ENCODE results near the gene SMAD4.

SMAD4 gene

DNA sequence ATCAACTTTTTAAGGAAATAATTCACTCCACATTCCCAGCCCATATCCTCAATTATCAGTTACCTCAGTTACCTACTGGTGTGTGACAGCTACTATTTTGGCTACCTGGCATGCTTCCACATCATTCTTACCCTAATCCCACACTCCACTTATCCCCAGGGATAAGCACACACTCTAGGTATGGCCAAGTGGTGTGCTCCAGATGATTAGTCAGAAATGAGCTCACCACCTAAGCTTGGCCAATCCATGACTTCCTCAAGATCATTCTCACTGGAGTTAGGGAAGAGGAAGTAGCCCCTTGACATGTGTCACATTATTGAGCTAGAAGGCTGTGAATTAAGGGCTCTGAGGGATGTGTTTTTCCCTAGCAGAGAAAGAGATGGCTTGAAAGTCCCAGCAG, 20.9 kb upstream of the SMAD4 start:
- H3K9me3 Mint-ChIP-seq: no peaks in the 10 kb centered on the region
- ATAC-seq (ENCODE audit: low read depth) (no peak), DNase-seq (ENCODE audit: low spot score in 2 of 2) (no peak)
- peaks cover 3% of the 10 kb centered on the region for H3K36me3 Mint-ChIP-seq
- H3K4me3 Mint-ChIP-seq: no peak overlapping the region
- no peak overlapping the region for H3K27ac Mint-ChIP-seq
- H3K4me1 Mint-ChIP-seq: peaks cover 2% of the 10 kb centered on the region
- no peaks in the 10 kb centered on the region for H3K27me3 Mint-ChIP-seq

DNA sequence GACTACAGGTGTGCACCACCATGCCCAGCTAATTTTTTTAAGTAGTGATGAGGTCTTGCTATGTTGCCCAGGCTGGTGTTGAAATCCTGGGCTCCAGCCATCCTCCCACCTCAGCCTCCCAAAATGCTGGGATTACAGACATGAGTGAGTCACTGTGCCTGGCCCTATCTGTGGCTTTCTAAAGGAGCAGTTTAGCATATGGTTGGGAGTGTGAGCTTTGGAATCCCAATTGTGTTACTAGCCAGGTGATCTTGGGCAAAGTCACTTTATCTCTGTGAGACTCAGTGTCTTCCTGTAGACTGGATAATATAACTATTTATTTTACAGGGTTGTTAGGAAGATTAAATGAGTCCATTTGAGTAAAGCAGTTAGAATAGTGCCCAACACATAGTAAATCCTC, 19.8 kb upstream of the SMAD4 start:
- DNase-seq (ENCODE audit: low spot score in 2 of 2): no peak
- H3K27me3 Mint-ChIP-seq: no peaks in the 10 kb centered on the region
- H3K4me3 Mint-ChIP-seq: no peak overlapping the region
- peaks cover 2% of the 10 kb centered on the region for H3K4me1 Mint-ChIP-seq
- no peak for ATAC-seq (ENCODE audit: low read depth)
- no peak overlapping the region for H3K27ac Mint-ChIP-seq
- H3K36me3 Mint-ChIP-seq: peaks cover 6% of the 10 kb centered on the region
- no peaks in the 10 kb centered on the region for H3K9me3 Mint-ChIP-seq

DNA sequence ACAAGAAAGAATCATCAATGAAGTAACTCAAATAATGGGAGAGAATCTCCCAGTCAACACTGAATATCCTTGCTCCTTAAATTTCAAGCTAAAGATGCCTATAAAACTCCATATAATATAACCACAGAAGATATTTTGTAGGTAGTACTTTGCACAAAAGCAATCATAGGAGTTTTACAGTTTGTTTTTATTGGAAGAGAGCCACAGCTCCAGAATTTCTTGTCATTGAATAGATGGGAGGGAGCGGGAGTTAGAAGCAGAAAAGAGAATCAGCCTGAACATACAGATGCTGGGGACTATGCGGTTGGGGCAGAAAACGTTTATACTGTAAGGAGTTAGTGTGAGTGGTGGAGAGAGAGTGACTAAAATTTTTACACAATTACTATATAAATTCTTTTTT, 18.3 kb upstream of the SMAD4 start:
- ATAC-seq (ENCODE audit: low read depth): no peak
- no peak overlapping the region for H3K27ac Mint-ChIP-seq
- peaks cover 10% of the 10 kb centered on the region for H3K36me3 Mint-ChIP-seq
- no peaks in the 10 kb centered on the region for H3K9me3 Mint-ChIP-seq
- no peak overlapping the region for H3K4me3 Mint-ChIP-seq
- H3K4me1 Mint-ChIP-seq: peaks cover 2% of the 10 kb centered on the region
- no peak for DNase-seq (ENCODE audit: low spot score in 2 of 2)
- H3K27me3 Mint-ChIP-seq: no peaks in the 10 kb centered on the region

DNA sequence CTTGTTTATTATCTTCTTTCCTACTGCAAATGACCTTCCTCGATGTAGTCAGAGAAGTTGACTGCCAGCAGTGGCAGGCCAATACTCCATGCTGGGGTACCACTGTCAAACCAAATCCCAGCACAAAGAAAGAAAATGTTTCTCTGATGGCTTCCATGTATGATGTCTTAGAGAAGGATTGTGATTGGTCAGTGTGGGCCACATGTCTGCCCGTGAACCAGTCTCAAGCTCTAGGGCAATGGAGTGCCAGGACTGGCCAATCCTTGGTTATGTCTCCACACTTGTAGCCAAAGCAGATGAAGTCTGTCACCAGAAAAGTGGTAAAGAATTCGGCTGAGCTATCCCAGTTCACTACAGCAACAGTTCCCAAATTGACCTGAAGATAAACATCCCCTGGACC, 17.6 kb upstream of the SMAD4 start:
- no peak overlapping the region for H3K4me3 Mint-ChIP-seq
- peaks cover 12% of the 10 kb centered on the region for H3K36me3 Mint-ChIP-seq
- H3K9me3 Mint-ChIP-seq: no peaks in the 10 kb centered on the region
- H3K27ac Mint-ChIP-seq: no peak overlapping the region
- DNase-seq (ENCODE audit: low spot score in 2 of 2): no peak
- peaks cover 2% of the 10 kb centered on the region for H3K4me1 Mint-ChIP-seq
- H3K27me3 Mint-ChIP-seq: no peaks in the 10 kb centered on the region
- ATAC-seq (ENCODE audit: low read depth): no peak

DNA sequence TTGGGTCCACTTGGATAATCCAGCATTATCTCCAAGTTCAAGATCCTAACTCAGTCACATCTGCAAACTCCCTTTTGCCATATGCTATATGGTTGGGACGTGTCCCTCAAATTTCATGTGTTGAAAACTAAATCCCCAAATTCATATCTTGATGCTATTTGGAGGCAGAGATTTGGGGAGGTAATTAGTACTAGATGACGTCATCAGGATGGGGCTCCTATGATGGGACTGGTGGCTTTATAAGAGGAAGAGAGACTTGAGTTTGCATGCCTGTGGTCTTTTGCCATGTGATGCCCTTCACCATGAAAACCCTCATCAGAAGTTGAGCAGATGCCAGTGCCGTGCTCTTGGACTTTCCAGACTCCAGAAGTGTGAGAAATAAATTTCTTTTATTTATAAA, 16.8 kb upstream of the SMAD4 start:
- Mint-ChIP-seq H3K36me3 (peaks cover 12% of the 10 kb centered on the region), H3K9me3 (no peaks in the 10 kb centered on the region), H3K4me1 (peaks cover 2% of the 10 kb centered on the region), H3K4me3 (no peak overlapping the region), H3K27me3 (no peaks in the 10 kb centered on the region), H3K27ac (no peak overlapping the region)
- DNase-seq (ENCODE audit: low spot score in 2 of 2) (no peak), ATAC-seq (ENCODE audit: low read depth) (no peak)

DNA sequence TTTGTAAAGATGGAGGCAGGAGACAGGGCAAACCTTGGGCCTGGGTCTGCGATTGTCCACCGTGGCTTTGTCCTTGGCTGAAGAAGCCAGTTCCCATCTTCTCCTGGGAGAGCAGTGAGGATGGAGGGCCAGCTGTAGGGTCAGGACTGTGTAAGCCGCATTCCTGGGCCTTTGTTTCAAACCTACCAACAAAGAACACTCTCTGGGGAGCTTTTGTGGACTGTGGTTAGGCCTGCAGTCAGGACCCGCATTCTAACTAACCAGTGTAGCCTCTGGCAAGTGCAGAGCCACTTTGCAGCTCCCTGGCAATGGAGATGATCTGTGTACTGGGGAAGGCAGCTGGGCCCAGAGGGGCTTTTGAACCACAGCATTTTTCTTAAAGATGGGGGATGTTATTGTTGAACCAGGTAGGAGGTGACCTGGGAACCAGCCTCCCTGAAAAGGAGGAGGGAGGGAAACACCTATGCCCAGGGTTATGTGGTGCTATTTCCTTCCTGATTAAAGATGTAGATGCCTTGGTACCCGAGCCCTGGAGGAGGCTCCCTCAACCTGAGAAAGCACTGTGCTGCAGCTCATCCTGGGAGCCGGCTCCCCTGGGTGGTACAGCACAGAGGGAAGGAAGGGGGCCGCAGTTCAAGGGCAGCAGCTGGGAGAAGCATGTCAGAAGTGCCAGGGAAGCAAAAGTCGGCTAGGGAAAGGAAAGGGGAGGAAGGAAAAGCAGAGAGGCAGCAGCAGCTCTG, 12.7 kb upstream of the SMAD4 start:
- no peaks in the 10 kb centered on the region for H3K9me3 Mint-ChIP-seq
- H3K27ac Mint-ChIP-seq: no peak overlapping the region
- no peak overlapping the region for H3K4me3 Mint-ChIP-seq
- ATAC-seq (ENCODE audit: low read depth) (no peak), DNase-seq (ENCODE audit: low spot score in 2 of 2) (no peak)
- no peaks in the 10 kb centered on the region for H3K4me1 Mint-ChIP-seq
- peaks cover 12% of the 10 kb centered on the region for H3K36me3 Mint-ChIP-seq
- no peaks in the 10 kb centered on the region for H3K27me3 Mint-ChIP-seq

DNA sequence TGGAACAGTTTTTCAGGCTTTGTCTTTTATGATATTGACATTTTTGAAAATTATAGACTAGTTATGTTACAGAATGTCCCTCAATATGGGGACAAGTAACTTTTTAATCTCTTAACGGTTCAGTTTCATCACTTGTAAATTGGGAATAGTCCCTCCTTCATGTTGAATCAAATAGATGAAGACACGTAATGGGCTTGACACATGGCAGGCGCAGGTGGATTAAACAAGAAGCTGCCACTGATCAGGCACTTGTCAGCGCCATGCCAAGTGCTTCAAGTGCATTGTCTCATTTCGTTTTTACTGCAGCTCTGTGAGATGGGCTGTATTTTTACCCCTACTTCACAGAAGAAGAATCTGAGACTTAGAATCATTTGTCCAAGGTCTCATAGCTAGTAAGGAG, 9.5 kb upstream of the SMAD4 start:
- Mint-ChIP-seq H3K27me3 (no peaks in the 10 kb centered on the region), H3K4me1 (no peaks in the 10 kb centered on the region), H3K36me3 (peaks cover 12% of the 10 kb centered on the region), H3K9me3 (peaks cover 2% of the 10 kb centered on the region), H3K27ac (no peak overlapping the region), H3K4me3 (no peak overlapping the region)
- DNase-seq (ENCODE audit: low spot score in 2 of 2) (no peak), ATAC-seq (ENCODE audit: low read depth) (no peak)

DNA sequence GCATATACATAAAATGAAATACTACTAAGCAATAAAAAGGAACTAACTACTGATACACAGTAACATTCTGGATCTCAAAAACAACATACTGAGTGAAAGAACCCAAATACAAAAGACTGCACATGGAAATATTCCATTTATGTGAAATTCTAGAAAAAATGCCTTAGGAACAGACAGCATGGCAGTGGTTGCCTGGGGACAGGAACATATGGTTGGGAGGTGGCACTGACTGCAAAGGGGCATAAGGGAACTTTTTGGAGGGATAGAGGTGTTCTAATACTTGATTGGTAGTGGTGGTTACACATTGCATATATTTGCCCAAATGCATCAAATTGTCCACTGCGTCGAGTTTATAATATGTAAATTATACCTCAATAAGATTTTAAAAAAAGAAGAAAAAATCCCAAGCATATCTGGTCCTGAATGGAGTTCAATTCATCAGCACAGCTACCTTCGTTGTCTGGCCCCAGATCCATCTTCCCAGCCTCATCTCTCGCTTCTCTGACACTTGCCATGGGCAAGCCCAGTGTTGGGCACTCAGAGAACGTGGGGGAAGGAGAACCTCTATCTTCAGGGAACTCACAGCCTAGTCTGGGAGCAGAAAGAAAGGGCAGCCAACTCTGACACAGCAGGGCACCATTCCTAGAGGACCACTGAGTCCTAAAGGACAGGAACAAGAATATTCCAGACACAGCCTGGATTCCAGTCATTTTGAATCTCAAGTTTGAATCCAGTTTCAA, 8.6 kb upstream of the SMAD4 start:
- H3K27me3 Mint-ChIP-seq: no peaks in the 10 kb centered on the region
- H3K4me3 Mint-ChIP-seq: no peak overlapping the region
- no peak for ATAC-seq (ENCODE audit: low read depth)
- peaks cover 2% of the 10 kb centered on the region for H3K9me3 Mint-ChIP-seq
- H3K27ac Mint-ChIP-seq: no peak overlapping the region
- H3K36me3 Mint-ChIP-seq: peaks cover 9% of the 10 kb centered on the region
- no peaks in the 10 kb centered on the region for H3K4me1 Mint-ChIP-seq
- DNase-seq (ENCODE audit: low spot score in 2 of 2): no peak

DNA sequence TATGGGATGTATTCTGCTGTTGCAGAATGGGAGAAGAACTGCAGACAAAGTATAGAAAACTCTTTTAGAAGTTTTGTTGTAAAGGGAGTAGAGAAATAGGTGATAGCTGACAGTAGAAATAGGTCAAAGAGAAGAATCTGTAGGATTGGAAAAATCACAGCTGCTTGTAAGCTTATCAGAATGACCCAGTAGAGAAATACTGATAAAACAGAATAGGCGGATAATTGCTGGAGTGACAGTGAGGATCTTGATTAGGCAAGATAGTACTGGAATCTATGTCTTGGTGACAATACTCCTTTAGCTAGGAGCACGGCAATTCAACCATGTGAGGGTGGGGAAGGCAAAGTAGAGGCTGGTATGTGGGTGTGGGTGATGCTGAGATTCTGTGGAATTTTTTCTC, 4.5 kb upstream of the SMAD4 start:
- Mint-ChIP-seq H3K27ac (no peak overlapping the region), H3K27me3 (no peaks in the 10 kb centered on the region), H3K9me3 (peaks cover 2% of the 10 kb centered on the region), H3K36me3 (peaks cover 5% of the 10 kb centered on the region), H3K4me3 (no peak overlapping the region), H3K4me1 (peaks cover 12% of the 10 kb centered on the region)
- no peak for DNase-seq (ENCODE audit: low spot score in 2 of 2)
- no peak for ATAC-seq (ENCODE audit: low read depth)

DNA sequence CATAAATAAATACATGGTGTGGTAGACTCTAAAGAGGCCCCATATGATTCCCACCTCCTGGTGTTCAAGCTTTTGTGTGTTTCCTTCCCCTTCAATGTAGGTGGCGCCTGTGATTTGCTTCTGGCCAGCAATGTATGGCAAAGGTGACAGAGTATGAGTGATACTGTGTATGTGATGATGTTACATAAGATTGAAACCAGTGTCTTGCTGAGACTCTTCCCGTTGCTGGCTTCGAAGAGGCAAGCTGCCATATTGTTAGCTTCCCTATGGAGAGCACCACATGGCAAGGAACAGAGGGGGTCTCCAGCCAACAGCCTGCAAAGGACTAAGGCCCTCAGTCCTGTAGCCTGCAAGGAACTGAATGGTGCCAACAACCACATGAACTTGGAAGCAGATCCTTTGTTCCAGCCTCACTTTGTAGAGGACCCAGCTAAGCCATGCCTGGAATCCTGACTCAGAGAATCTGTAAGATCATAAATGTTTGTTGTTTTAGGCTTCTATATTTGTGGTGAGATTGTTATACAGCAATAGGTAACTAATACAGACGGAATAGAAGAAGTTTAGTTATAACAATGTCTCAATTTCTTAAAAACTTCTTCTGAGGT, 1.7 kb upstream of the SMAD4 start:
- H3K36me3 Mint-ChIP-seq: peaks cover 4% of the 10 kb centered on the region
- peaks cover 2% of the 10 kb centered on the region for H3K9me3 Mint-ChIP-seq
- H3K4me1 Mint-ChIP-seq: peaks cover 17% of the 10 kb centered on the region
- H3K27me3 Mint-ChIP-seq: no peaks in the 10 kb centered on the region
- ATAC-seq (ENCODE audit: low read depth) (no peak), DNase-seq (ENCODE audit: low spot score in 2 of 2) (no peak)
- peak overlapping the region; percentile 15 for H3K4me3 Mint-ChIP-seq
- H3K27ac Mint-ChIP-seq: no peak overlapping the region

DNA sequence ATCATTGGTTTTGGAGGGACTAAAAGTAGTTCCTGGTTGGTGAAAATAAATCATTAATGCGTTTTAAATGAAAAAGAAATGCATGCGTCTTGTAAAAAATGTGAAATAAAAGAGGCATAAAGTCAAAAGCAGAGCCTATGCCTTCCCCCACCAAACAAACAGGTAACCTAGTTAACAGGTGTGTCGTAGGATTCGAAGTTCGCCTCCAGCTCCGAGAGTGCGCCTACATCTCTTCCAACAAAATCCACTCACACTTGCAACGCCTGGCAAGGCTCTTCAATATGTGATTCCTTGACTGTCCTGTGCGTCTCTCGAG, 677 bp upstream of the SMAD4 start:
- Mint-ChIP-seq H3K4me1 (peaks cover 18% of the 10 kb centered on the region), H3K36me3 (no peaks in the 10 kb centered on the region), H3K27me3 (no peaks in the 10 kb centered on the region), H3K27ac (peak overlapping the region; percentile 96), H3K9me3 (no peaks in the 10 kb centered on the region), H3K4me3 (peak overlapping the region; percentile 92)
- DNase-seq (ENCODE audit: low spot score in 2 of 2) (no peak), ATAC-seq (ENCODE audit: low read depth) (no peak)

DNA sequence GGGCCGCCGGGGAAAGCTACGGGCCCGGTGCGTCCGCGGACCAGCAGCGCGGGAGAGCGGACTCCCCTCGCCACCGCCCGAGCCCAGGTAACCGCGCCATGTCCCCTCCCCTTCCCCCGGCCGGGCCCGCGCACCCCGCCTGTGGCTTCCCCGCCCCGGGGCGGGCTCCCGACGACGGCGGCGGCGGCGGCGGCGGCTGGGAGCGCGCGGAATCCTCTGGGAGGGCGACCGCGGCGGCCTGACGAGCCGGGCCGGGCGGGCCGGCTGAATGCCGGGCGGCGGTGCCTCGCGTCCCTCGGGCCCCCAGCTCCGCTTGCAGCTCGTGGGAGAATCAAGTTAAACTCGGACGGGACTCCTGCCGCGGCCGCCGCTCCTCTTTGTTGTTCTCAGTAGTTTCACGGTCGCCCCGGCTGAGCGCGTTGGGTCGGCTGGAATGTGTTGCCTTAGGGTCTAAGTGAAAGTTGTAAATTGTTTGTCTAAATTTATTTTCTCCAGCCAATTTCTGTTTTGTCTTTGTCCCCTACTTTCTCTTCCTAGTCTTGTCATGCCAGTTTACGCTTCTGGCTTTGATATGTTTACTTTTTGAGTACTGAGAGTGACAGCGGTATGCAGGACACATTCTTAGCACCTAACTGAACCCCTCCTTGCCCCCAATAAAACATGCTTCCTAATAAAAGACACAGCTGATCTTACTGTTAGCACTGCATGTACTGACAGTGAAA, 685 bp downstream of the SMAD4 start:
- Mint-ChIP-seq H3K27ac (peak overlapping the region; percentile 94), H3K27me3 (no peaks in the 10 kb centered on the region), H3K4me1 (peaks cover 27% of the 10 kb centered on the region), H3K36me3 (peaks cover 4% of the 10 kb centered on the region), H3K4me3 (peak overlapping the region; percentile 92), H3K9me3 (no peaks in the 10 kb centered on the region)
- DNase-seq (ENCODE audit: low spot score in 2 of 2) (peak in 1 of 2 donors; percentile 46), ATAC-seq (ENCODE audit: low read depth) (peak; percentile 73)

DNA sequence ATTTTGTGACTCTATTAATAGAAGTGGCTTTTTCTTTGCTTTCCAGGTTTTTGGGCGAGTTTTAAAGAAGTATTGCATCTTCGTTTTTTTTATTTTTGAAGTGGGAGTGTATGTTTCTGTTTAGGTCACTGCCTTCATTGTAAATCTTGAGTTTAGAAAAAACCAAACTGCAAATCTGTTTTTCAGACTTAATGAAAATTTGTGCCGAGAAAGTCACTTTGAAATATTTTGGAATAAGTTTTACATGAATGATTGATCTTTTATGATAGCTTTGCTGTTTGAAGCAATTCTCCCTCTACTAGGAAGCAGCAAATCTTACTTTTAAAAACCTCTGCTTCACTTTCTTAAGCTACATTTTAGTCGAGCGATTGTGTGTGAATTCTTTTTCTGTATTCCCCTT, 2.2 kb downstream of the SMAD4 start:
- no peak for ATAC-seq (ENCODE audit: low read depth)
- Mint-ChIP-seq H3K27ac (peak overlapping the region; percentile 35), H3K4me3 (peak overlapping the region; percentile 37)

DNA sequence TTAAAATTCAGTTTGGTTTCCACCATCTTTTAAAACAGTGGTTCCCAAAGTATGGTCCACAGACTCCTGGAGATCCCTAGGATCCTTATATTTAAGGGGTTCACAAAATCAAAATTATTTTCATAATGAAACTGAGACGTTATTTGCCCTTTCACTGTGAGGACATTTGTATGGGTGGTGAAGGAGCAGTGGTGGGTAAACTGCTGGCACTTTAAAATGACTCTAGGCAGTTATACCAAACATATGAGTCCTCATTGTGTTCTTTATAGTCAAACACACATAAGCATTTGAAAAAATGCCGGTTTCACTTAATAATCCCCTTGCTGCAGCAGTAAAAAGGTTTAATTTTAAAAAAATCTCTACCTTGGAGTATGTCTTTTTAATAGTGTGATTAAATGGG, 7.2 kb downstream of the SMAD4 start:
- ATAC-seq (ENCODE audit: low read depth) (no peak), DNase-seq (ENCODE audit: low spot score in 2 of 2) (no peak)
- H3K9me3 Mint-ChIP-seq: no peaks in the 10 kb centered on the region
- H3K36me3 Mint-ChIP-seq: peaks cover 9% of the 10 kb centered on the region
- H3K27ac Mint-ChIP-seq: no peak overlapping the region
- peaks cover 47% of the 10 kb centered on the region for H3K4me1 Mint-ChIP-seq
- no peak overlapping the region for H3K4me3 Mint-ChIP-seq
- H3K27me3 Mint-ChIP-seq: no peaks in the 10 kb centered on the region

More for the DNA sequence above, 2.2 kb downstream of the SMAD4 start:
- Mint-ChIP-seq H3K27me3 (no peaks in the 10 kb centered on the region), H3K9me3 (no peaks in the 10 kb centered on the region), H3K36me3 (peaks cover 6% of the 10 kb centered on the region), H3K4me1 (peaks cover 31% of the 10 kb centered on the region)
- DNase-seq (ENCODE audit: low spot score in 2 of 2): no peak
